Upper lobe of left lung (tissue), 6 donors: ENCODE measurements around the gene PDK1. TPM values are rescaled to one million over a fixed set of nuclear protein-coding genes. Genes with fewer than 3 reads are reported as not detected.

ENCODE experiments used
- ATAC-seq, 2 donors: fragments of 200-7000 bp; cut with Tn5 transposase; one replicate each; pipeline ENCODE4 v1.9.1; 2022; ENCODE audit warnings: mild to moderate bottlenecking in 2 of 2, moderate library complexity in 2 of 2; ENCODE audit not compliant: low FRiP score in 2 of 2
- DNase-seq, 2 donors: peaks; one replicate each; pipeline ENCODE4 v3.0.0-alpha.2; 2019 to 2020
- H3K27ac ChIP-seq, 4 donors: fragments of 200-600 bp; sonication (generic); one replicate each; pipeline ENCODE4 v1.5.1; 2016 to 2019
- H3K27me3 ChIP-seq, 4 donors: fragments of 200-600 bp; sonication (generic); one replicate each; pipeline ENCODE4 v1.5.1; 2017 to 2019
- H3K36me3 ChIP-seq, 4 donors: fragments of 200-600 bp; sonication (generic); one replicate each; pipeline ENCODE4 v1.5.1; 2016 to 2019
- H3K4me1 ChIP-seq, 4 donors: fragments of 200-600 bp; sonication (generic); one replicate each; pipeline ENCODE4 v1.5.1; 2018 to 2019
- H3K4me3 ChIP-seq, 4 donors: fragments of 200-600 bp; sonication (generic); one replicate each; pipeline ENCODE4 v1.5.1; 2017 to 2019; ENCODE audit warnings: mild to moderate bottlenecking in 2 of 4, moderate library complexity in 1 of 4
- H3K9me3 ChIP-seq, 4 donors: fragments of 200-600 bp; sonication (generic); one replicate each; pipeline ENCODE4 v1.5.1; 2018 to 2019
- CTCF ChIP-seq, 6 experiments: fragments of 450-650 bp in 4 of 6; fragments of 200-600 bp in 2 of 6; sonication (generic) in 2 of 6; IDR thresholded peaks; one replicate each; pipeline ENCODE4 v1.5.1; 2016 to 2019; ENCODE audit warnings: antibody characterized with exemption in 6 of 6
- EP300 ChIP-seq, 4 donors: sonication (generic); formaldehyde crosslinking; IDR thresholded peaks; one replicate each; pipeline ENCODE4 v1.5.1; 2017; ENCODE audit warnings: antibody characterized with exemption in 4 of 4, control low read depth in 2 of 4
- POLR2A ChIP-seq, 4 donors: fragments of 450-650 bp; IDR thresholded peaks; one replicate each; pipeline ENCODE4 v1.5.1; 2016 to 2017; ENCODE audit warnings: antibody characterized with exemption in 4 of 4, mild to moderate bottlenecking in 2 of 4
- POLR2AphosphoS5 ChIP-seq, 2 donors: sonication (generic); formaldehyde crosslinking; IDR thresholded peaks; one replicate each; pipeline ENCODE4 v1.5.1; 2017; ENCODE audit warnings: antibody characterized with exemption in 2 of 2
- WGBS, 2 donors: methylation state at CpG; one replicate each; pipeline ENCODE4 v1.1.5; 2017 to 2018; 5-methylcytosine and 5-hydroxymethylcytosine counted together
- total RNA-seq, 6 donors: library from RNA; depleted of rRNA in 4 of 6; stranded (reverse); fragments of >200 nt in 4 of 6; gene quantifications; one replicate each; pipeline versions ENCODE4 v1.1.0 to v1.2.1, GENCODE V29; 2016 to 2021
- donor health status: DM: no; HTN: no; CAD: no; lungs with moderate emphysema.
- donor health status: DM: no; HTN: yes; CAD: no; lungs with severe emphysema.

PDK1 gene
- total RNA-seq, 6 donors from 2014 or later = 5.6 to 40.9 (median 13.8) TPM

- no peak for DNase-seq
- no peak for TF ChIP-seq POLR2A (IDR thresholded peaks at IDR 0.05)
- TF ChIP-seq CTCF (IDR thresholded peaks at IDR 0.05) = no peak
- TF ChIP-seq POLR2AphosphoS5 (IDR thresholded peaks at IDR 0.05) = no peak
- no peak for TF ChIP-seq EP300 (IDR thresholded peaks at IDR 0.05)
- Histone ChIP-seq H3K4me1 (peaks cover 0 to 1% (median under 1%) of the 10 kb centered on the region in 4 donors), H3K27ac (no peak overlapping the region), H3K4me3 (no peak overlapping the region), H3K27me3 (no peaks in the 10 kb centered on the region), H3K9me3 (no peaks in the 10 kb centered on the region), H3K36me3 (peaks cover 0 to 32% (median 0%) of the 10 kb centered on the region in 4 donors)
- ATAC-seq = no peak
- 89 to 96% methylated on average over 1 of the region's 1 CpG for whole genome bisulfite sequencing, 2 donors
Measured at GRCh38 chr2:172562298-172562697, 6.4 kb downstream of the PDK1 start.

- DNase-seq (no peak), ATAC-seq (no peak)
- TF ChIP-seq EP300 (IDR thresholded peaks at IDR 0.05) = no peak
- Histone ChIP-seq H3K36me3 (peaks cover 0 to 39% (median 4%) of the 10 kb centered on the region in 4 donors), H3K4me3 (no peak overlapping the region), H3K27ac (no peak overlapping the region), H3K27me3 (no peaks in the 10 kb centered on the region), H3K9me3 (no peaks in the 10 kb centered on the region), H3K4me1 (no peaks in the 10 kb centered on the region)
- WGBS, 2 donors = 66 to 76% methylated on average over 5 of the region's 5 CpGs
Measured at GRCh38 chr2:172564376-172564775, 8.5 kb downstream of the PDK1 start.

DNA sequence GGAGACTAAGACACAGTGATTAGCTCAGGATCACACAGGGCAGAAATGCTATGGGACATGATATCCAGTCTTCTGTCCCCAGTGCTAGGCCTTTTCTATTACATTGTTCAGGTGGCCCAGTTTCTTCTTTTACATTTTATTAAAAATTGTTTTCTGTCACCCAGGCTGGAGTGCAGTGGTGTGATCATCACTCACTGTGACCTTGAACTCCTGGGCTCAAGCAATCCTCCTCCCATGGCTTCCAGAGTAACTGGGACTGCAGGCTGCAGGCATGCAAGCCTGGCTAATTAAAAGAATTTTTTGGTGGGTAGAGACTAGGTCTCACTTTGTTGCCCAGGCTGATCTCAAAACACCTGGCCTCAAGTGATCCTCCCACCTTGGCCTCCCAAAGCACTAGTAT lies 15.4 kb downstream of the PDK1 start:
- Histone ChIP-seq H3K36me3 (peaks cover 0 to 39% (median 9%) of the 10 kb centered on the region in 4 donors), H3K27me3 (no peaks in the 10 kb centered on the region), H3K4me1 (no peaks in the 10 kb centered on the region), H3K9me3 (peaks cover 0 to 21% (median 7%) of the 10 kb centered on the region in 4 donors), H3K27ac (no peak overlapping the region), H3K4me3 (no peak overlapping the region)
- DNase-seq = no peak
- no peak for ATAC-seq
- TF ChIP-seq CTCF (IDR thresholded peaks at IDR 0.05) (no peak), EP300 (IDR thresholded peaks at IDR 0.05) (no peak), POLR2A (IDR thresholded peaks at IDR 0.05) (no peak), POLR2AphosphoS5 (IDR thresholded peaks at IDR 0.05) (no peak)

- DNase-seq = no peak
- TF ChIP-seq CTCF (IDR thresholded peaks at IDR 0.05) (no peak), POLR2A (IDR thresholded peaks at IDR 0.05) (no peak), POLR2AphosphoS5 (IDR thresholded peaks at IDR 0.05) (no peak), EP300 (IDR thresholded peaks at IDR 0.05) (no peak)
- Histone ChIP-seq H3K36me3 (peaks cover 0 to 24% (median 8%) of the 10 kb centered on the region in 4 donors), H3K9me3 (peaks cover 3 to 23% (median 9%) of the 10 kb centered on the region in 4 donors), H3K4me3 (no peak overlapping the region), H3K27ac (no peak overlapping the region), H3K27me3 (no peaks in the 10 kb centered on the region), H3K4me1 (no peaks in the 10 kb centered on the region)
- 68 to 73% methylated on average over 2 of the region's 2 CpGs for WGBS, 2 donors
- ATAC-seq = no peak
Measured at GRCh38 chr2:172572981-172573380, 17.1 kb downstream of the PDK1 start.

- H3K27ac ChIP-seq = no peak overlapping the region
- no peaks in the 10 kb centered on the region for H3K27me3 ChIP-seq
- H3K4me3 ChIP-seq = no peak overlapping the region
- TF ChIP-seq POLR2AphosphoS5 (IDR thresholded peaks at IDR 0.05) = no peak
- no peak for TF ChIP-seq POLR2A (IDR thresholded peaks at IDR 0.05)
- TF ChIP-seq EP300 (IDR thresholded peaks at IDR 0.05) = no peak
- TF ChIP-seq CTCF (IDR thresholded peaks at IDR 0.05) = no peak
- H3K36me3 ChIP-seq = peaks cover 0 to 21% (median 2%) of the 10 kb centered on the region in 4 donors
- peaks cover 3 to 31% (median 9%) of the 10 kb centered on the region in 4 donors for H3K9me3 ChIP-seq
- ATAC-seq = no peak
- no peak for DNase-seq
- 92 to 96% methylated on average over 1 of the region's 1 CpG for WGBS, 2 donors
- no peaks in the 10 kb centered on the region for H3K4me1 ChIP-seq
Measured at GRCh38 chr2:172574965-172575364, 19.1 kb downstream of the PDK1 start.
